HUES6 (cell line): ENCODE data around the gene ACTR3.

Source experiments
- H3K27ac ChIP-seq: 2 replicates; pipeline ENCODE4 v1.7.0; 2013; ENCODE audit warnings: low read depth, mild to moderate bottlenecking, low read length, inconsistent platforms
- H3K27me3 ChIP-seq: 2 replicates; pipeline ENCODE4 v1.6.1; 2013; ENCODE audit warnings: low read length; ENCODE audit not compliant: control insufficient read depth, insufficient read depth
- H3K36me3 ChIP-seq: 2 replicates; pipeline ENCODE4 v1.6.1; 2013; ENCODE audit warnings: low read length; ENCODE audit not compliant: control insufficient read depth, insufficient read depth
- H3K4me1 ChIP-seq: 2 replicates; pipeline ENCODE4 v1.6.1; 2013; ENCODE audit warnings: low read length; ENCODE audit not compliant: control insufficient read depth, insufficient read depth
- H3K4me3 ChIP-seq: 2 replicates; pipeline ENCODE4 v1.5.1; 2013; ENCODE audit warnings: low read depth, low read length
- H3K9ac ChIP-seq: one replicate; pipeline ENCODE4 v1.6.1; 2013; ENCODE audit warnings: mild to moderate bottlenecking, low read length
- H3K9me3 ChIP-seq: 2 replicates; pipeline ENCODE4 v1.6.1; 2013; ENCODE audit warnings: low read depth, low read length; ENCODE audit not compliant: control insufficient read depth, insufficient read depth

ACTR3 gene

DNA sequence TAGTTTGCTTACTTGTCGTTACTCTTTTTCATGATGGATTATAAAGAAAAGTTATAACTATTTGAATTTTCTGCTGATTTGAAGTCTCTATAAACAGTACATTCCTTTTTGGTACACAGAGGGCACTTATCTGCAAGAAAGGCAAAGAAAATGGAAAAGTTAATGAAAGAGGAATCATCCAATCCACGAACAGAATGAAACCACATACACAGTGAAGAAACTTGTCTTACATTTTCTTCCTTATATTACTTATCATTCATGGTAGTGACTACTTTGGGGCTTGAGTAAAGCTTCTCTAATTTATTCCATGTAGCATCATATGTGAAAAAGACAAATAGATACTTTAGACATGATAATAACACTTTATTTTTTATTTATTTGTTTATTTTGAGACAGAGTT lies 14.8 kb upstream of the ACTR3 start:
- Histone ChIP-seq H3K4me1 (peaks cover 6% of the 10 kb centered on the region), H3K9ac (no peak overlapping the region), H3K27me3 (no peaks in the 10 kb centered on the region), H3K9me3 (no peaks in the 10 kb centered on the region), H3K4me3 (no peak overlapping the region), H3K36me3 (no peaks in the 10 kb centered on the region), H3K27ac (no peak overlapping the region)

DNA sequence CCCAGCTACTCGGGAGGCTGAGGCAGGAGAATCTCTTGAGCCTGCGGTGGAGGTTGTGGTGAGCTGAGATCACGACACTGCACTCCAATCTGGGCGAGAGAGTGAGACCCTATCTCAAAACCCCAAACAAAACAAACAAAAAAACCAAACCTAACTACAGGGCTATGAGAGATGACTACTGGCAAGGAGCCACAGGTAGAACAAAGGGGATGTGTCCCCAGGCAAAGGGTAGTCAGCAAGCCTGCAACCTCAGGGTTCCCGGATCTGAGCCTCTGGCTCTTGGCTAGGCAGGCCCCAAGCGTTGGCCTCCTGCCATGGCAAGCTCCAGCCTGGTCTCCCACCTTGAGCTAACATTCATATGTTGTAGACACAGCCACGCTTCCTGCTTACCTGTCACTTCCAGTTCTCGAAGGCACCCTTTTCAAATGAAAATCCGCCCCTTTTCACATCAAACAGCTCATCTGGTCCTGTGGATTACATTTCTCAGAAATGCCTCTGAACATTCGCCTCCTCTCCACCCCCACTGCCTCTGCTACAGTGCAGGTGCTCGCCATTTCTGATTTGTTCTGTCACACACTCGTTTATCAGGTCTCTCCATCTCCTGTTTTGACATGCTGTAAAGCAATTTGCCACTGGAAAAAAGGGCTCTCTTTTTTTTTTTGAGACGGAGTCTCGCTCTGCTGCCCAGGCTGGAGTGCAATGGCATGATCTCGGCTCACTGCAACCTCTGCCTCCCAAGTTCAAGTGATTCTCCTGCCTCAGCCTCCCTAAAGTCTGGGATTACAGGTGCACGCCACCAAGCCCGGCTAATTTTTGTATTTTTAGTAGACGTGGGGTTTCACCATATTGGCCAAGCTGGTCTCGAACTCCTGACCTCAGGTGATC lies 13.1 kb upstream of the ACTR3 start:
- Histone ChIP-seq H3K9ac (no peak overlapping the region), H3K9me3 (no peaks in the 10 kb centered on the region), H3K4me1 (peaks cover 6% of the 10 kb centered on the region), H3K36me3 (no peaks in the 10 kb centered on the region), H3K4me3 (no peak overlapping the region), H3K27ac (no peak overlapping the region), H3K27me3 (no peaks in the 10 kb centered on the region)

DNA sequence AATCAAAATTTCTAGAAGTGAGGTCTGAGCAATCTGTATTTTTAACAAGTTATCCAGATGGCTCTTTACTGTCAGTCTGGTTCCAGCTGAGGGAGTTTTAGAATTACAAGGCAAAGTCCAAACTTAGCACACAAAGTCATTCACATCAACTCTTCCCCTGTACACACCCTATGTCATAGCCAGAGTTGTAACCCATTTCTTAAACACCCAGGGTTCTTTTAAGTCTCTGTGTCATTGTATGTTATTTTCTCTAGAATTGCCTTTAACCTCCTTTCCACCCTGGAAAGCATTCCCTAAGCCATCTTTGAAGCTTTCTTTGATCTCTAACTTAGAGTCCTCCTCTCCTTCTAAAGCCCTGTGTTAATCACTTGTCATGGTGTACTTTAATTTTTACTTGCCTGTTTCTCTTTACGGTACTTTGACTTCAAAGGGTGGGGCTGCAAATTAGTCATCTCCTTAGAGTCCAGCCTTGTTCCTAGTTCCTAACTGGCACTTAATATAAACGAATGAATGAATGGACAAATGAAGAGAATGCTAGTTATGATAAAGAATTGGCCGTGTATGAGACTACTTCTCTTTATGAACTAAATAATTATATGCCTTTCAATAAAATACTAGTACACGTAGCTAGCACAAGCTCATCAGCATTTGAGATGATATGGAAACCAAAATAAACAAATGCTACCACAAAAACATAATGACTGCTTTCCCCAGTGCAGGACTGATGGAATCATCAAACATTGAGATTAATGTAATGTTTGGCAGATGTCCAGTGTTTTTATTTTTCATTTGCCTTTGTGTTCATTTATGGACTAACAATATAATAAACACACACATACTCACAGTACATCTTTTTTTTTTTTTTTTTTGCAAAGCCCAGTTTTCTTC lies 11.9 kb upstream of the ACTR3 start:
- H3K36me3 ChIP-seq: no peaks in the 10 kb centered on the region
- H3K9ac ChIP-seq: no peak overlapping the region
- H3K4me1 ChIP-seq: peaks cover 6% of the 10 kb centered on the region
- no peaks in the 10 kb centered on the region for H3K27me3 ChIP-seq
- H3K4me3 ChIP-seq: no peak overlapping the region
- H3K27ac ChIP-seq: no peak overlapping the region
- no peaks in the 10 kb centered on the region for H3K9me3 ChIP-seq

DNA sequence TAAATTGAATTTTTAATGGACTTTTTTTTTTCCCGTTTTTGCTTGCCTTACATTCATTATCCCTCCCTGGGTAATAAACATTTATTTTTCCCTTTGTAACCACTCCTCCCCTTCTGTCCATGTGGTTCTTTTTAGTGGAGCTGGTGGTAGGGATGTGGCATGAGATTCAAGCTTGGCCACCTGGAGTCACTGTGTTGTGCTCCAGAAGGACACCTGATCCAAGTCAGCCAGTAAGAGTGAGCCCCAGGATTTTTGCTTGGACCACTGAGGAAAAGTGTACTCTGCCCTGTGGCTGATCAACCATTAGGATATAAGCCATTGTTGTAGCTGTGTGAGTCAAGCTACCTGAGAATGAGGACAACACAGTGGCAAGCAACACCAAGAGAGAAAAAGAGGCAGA lies 11.1 kb upstream of the ACTR3 start:
- peaks cover 6% of the 10 kb centered on the region for H3K4me1 ChIP-seq
- no peaks in the 10 kb centered on the region for H3K9me3 ChIP-seq
- no peaks in the 10 kb centered on the region for H3K36me3 ChIP-seq
- H3K27me3 ChIP-seq: no peaks in the 10 kb centered on the region
- no peak overlapping the region for H3K9ac ChIP-seq
- no peak overlapping the region for H3K27ac ChIP-seq
- no peak overlapping the region for H3K4me3 ChIP-seq

DNA sequence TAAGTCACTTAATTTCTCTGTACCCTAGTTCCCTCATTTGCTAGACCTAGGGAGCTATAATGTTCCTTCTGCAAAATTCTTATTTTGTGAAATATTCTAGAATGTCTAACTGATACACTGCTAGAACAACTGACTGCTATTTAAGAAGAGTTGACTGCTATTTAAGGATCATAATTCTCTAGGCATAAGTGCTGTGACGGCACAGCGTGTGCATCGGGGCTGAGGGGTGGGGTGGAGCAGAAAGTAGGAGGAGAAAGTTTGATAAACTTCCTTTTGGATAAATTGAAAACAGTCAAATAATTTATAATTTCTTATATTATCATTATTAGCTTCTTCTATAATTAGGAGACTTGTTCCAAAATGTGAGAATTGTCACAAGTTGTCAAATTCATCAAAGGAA lies 10.4 kb upstream of the ACTR3 start:
- peaks cover 6% of the 10 kb centered on the region for H3K4me1 ChIP-seq
- no peaks in the 10 kb centered on the region for H3K27me3 ChIP-seq
- H3K36me3 ChIP-seq: no peaks in the 10 kb centered on the region
- no peak overlapping the region for H3K9ac ChIP-seq
- no peaks in the 10 kb centered on the region for H3K9me3 ChIP-seq
- H3K4me3 ChIP-seq: no peak overlapping the region
- no peak overlapping the region for H3K27ac ChIP-seq

DNA sequence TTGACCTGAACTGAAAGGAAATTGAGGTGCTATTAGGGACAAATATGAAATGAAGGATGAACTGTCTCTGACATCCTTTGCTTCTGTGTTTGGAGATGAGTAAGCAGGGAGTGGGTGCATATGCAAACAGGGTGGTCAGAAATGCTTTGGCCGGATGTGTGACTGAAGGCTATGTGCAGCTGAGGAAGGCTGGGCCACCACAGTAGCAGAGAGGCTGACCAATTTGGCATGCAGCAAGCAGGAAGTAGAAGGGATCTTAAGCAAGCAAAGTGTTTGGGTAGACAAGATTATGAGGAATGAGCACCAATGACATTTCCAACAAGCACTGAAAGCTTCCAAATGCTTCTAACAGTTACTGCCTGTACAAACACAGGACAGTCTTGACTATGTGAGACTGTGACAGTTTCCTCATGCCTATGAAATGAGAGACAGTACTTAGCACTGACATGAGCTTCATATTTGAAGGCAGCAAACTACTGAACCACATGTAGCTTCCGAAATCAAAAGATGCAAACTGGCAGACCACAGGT lies 3.3 kb upstream of the ACTR3 start:
- no peaks in the 10 kb centered on the region for H3K9me3 ChIP-seq
- no peak overlapping the region for H3K4me3 ChIP-seq
- no peaks in the 10 kb centered on the region for H3K27me3 ChIP-seq
- H3K27ac ChIP-seq: no peak overlapping the region
- peaks cover 11% of the 10 kb centered on the region; the same call in 1 of the 2 replicates for H3K4me1 ChIP-seq
- no peak overlapping the region for H3K9ac ChIP-seq
- peaks cover 2% of the 10 kb centered on the region; the same call in 1 of the 2 replicates for H3K36me3 ChIP-seq

DNA sequence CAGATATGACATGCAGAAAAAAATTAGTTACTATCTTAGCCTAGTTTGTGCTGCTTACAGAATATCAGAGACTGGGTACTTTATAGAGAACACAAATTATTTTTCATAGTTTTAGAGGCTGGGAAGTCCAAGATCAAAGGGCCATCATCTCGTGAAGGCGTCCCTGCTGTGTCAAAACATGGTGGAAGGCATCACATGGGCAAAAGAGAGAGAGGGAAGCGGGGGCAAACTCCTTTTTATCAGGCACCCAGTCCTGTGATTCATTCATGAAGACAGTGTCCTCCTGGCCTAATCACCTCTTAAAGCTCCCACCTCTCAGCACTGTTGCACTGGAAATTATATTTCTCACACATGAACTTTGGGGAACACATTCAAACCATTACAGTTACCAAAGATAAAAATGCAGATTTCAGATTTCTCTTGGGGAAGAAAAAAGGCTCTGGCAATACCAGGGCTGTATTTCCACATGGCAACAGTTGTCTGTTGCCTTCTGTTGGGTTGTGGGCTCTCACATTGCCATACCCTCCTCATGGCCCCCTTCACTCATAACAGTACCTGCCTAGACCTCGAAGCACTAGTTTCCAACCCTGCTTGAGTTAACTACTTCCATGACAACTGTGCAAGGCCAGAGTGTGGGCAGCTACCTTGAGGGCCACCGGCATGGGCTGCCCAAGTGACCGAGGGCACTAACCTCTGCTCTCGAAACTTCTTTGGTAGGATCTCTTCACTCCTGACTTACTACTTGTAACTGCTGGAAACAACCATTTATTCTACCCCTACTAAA lies 2.7 kb upstream of the ACTR3 start:
- Histone ChIP-seq H3K4me1 (peaks cover 17% of the 10 kb centered on the region), H3K27ac (no peak overlapping the region), H3K9ac (no peak overlapping the region), H3K4me3 (peak overlapping the region; percentile 11; the same call in 1 of the 2 replicates), H3K36me3 (peaks cover 2% of the 10 kb centered on the region; the same call in 1 of the 2 replicates), H3K9me3 (no peaks in the 10 kb centered on the region), H3K27me3 (no peaks in the 10 kb centered on the region)

DNA sequence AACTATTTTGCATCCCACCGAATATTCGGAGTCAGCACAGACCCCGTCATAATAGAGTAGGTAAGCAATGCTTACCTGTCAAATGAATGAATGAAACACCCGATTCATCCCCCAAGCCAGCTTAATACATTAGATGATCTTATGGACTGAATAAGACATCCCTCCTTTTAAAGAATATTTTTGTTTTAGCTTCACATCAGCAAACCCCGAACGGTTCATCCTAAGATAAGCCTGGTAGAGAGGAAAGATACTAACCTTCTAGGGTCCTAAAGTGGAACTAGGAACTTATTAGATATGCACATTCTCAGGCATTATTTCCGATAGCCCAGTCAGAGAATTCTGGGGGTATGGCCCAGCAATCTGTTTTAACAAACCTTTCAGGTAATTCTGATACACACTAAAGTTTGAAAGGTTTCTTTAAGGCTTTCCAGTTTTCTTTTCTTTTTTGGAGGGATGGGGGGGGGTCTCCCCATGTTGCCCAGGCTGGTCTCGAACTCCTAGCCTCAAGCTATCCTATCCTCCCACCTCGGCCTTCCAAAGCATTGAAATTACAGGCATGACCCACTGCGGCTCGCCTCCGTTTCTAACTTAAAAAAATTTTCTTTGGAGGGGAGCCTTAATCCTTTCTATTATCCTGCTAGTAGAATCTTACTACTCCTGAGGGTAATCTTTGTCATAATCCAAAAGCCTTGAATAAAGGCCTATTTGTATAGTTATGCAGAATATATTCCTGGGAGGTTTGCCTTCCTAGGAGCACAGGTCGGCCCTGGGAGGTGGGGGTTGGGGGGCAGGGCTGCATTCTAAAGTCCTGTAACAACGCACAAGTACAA lies 1.0 kb upstream of the ACTR3 start:
- Histone ChIP-seq H3K4me3 (peak overlapping the region; percentile 73), H3K36me3 (peaks cover 2% of the 10 kb centered on the region; the same call in 1 of the 2 replicates), H3K4me1 (peaks cover 23% of the 10 kb centered on the region), H3K27ac (peak overlapping the region; percentile 84), H3K27me3 (no peaks in the 10 kb centered on the region), H3K9me3 (no peaks in the 10 kb centered on the region), H3K9ac (peak overlapping the region; percentile 94)

DNA sequence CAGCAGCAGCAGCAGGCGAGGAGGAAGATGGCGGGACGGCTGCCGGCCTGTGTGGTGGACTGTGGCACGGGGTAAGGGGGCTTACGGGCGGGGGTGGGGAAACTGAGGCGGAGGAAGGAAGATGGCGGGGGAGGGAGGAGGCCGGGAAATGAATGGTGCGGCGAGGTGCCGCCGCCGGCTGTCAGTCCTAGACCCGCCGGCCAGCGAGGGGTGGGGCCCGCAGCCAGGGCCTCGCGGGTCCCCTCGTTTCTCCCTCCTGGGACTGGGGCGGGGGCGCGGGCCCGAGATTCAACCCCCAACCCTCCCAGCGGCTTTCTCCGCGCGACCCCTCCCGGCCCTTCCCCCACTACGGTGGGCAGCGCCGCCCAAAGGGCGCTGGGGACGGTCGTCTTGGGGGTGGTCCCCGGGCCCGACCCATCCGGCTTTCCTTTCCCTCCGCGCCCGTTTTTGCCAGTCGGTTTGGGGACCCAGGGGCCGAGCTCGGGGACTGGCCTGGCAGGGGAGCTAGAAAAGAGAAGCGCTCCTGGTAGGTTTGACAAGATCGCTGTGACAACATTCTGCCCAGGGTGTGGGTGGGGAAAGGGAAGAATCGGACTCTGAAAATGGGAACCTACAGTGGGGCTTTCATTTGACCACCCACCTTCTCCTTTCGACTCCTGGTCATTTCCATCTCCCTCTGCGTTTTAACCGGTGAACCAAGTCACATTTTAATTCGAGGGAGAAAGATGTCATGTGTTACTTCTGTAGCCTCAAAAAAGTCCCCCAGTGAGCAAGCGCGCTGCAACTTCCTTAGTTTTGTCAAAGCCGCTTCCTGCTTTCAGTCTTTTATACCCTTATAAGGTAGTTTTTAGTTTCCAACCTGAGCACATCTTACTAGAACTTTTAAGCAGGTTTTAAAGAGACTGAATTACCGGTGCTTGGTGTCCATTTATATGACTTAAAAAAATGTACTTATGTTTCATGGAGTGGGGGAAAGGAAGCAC lies 655 bp downstream of the ACTR3 start:
- peak overlapping the region; percentile 97 for H3K9ac ChIP-seq
- no peaks in the 10 kb centered on the region for H3K27me3 ChIP-seq
- H3K36me3 ChIP-seq: peaks cover 5% of the 10 kb centered on the region; the same call in 1 of the 2 replicates
- H3K9me3 ChIP-seq: no peaks in the 10 kb centered on the region
- peaks cover 39% of the 10 kb centered on the region for H3K4me1 ChIP-seq
- H3K4me3 ChIP-seq: peak overlapping the region; percentile 88
- H3K27ac ChIP-seq: peak overlapping the region; percentile 79
